ENCODE data around the gene DIAPH2.
"Not testable (repeated sequence)": the region's sequence is repeated elsewhere in the genome, so short reads cannot be mapped to it uniquely, and the experiment has no call there.

The DIAPH2 gene

GRCh38 chrX:96719161-96719875, 34.7 kb downstream of the DIAPH2 start:
- DNase-seq = no peak

GRCh38 chrX:96721354-96721753, 36.7 kb downstream of the DIAPH2 start:
- no peak for DNase-seq

DNA sequence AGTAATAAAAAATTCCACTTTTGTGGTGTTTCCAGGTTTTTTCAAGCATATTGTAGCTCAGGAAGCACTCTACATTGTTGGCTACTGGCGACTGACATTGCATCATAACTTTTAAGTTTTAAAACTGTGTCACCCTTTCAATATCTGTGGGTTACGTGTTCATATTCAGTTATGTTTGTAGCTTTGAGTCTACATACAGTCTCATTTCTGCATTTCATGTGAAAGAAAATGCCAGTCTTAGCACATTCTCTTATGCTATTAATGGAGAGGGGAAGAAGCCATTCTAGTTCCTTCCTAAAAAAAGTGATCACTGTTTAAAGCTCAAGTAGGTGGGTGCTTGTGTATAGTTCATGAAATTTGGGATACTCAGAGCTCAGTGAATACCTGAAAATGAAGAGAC, 38.1 kb downstream of the DIAPH2 start:
- no peak for DNase-seq

- DNase-seq = no peak
These were observed 44.4 kb downstream of the DIAPH2 start for GRCh38 chrX:96729053-96729452.

- DNase-seq = no peak
These were observed 45.4 kb downstream of the DIAPH2 start for GRCh38 chrX:96729868-96730643.

GRCh38 chrX:96731000-96731399, 46.4 kb downstream of the DIAPH2 start:
- not testable (repeated sequence) for DNase-seq

DNA sequence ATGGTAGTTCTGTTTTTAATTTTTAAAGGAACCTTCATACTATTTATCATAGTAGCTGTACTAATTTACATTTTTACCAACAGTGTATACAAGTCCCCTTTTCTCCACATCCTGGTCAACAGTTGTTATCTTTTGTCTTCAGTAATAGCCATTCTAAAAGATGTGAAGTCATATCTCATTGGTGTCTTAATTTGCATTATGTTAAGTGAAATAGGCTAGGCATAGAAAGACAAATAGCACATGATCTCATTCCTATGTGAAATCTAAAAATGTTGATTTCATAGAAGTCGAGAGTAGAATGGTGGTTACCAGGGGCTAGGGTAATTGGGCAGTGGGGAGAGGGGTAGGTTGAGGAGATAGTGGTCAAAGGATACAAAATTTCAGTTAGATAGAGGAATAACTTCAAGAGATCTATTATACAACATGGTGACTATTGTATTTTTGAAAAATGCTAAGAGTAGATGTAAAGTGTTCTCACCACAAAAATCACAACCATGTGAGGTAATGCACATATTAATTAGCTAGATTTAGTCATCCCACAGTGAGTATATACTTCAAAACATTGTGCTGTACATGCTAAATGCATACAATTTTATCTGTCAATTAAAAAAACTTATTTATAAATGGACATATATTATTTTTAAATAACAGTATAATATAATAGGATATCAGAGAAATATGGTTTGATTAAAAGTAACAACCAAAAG, 58.9 kb downstream of the DIAPH2 start:
- DNase-seq = no peak

DNA sequence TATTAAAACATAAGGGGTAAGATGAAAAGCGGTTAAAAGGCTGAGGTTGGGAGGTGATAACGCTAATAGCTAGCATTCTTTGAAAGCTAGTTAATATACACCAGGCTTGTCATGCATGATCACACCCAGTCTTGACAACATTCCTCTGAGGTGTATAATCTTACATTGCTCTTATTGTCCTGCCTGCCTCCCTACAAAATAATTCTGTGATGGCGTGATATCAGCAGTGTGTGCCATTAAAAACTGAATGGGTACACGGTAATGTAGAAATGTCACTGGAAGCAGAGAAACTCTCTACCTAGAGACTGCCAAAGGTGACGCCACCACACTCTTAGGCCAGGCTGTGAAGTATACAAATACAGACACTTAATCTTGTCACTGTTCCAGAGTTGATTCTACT, 68.1 kb downstream of the DIAPH2 start:
- no peak for DNase-seq

DNA sequence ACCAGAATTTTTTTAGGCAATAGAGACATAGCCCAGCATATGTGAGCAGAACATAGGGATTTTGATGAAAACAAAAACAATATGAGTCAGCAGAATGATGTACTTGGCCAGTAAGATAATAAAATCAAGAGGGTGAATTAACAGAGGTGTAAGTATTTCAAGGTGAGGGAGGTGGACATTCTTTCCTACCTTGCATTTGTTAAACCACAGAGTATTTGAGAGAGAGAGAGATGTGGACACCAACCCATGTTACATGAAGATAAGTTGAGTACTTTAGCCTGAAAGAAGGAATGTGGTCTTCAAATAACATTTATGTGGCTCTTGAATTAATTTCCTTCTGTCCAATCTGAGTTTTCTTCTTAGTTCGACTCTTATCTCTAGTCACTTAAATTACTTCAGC, 68.6 kb downstream of the DIAPH2 start:
- no peak for DNase-seq

- DNase-seq = no peak
These were observed 71.8 kb downstream of the DIAPH2 start for GRCh38 chrX:96756491-96756890.

GRCh38 chrX:96761566-96761965, 76.9 kb downstream of the DIAPH2 start:
- no peak for DNase-seq

DNA sequence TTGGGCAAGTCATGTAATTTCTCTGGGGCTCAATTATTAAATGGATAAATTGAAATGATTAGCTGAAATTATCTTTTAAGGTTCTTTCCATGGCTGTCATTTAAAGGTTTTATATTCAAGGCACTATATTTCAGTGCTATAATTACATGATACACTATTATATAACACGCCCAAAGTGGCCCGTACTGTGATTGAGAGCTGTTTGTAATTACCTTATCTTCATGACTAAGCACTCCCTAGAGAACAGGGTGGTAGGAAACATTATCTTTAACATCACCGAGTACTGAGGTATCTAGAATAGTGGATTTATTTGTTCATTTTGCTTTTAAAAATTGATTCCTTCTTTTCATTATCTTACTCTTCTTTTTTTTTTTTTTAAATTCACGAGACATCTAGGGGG, 79.0 kb downstream of the DIAPH2 start:
- DNase-seq = no peak

DNA sequence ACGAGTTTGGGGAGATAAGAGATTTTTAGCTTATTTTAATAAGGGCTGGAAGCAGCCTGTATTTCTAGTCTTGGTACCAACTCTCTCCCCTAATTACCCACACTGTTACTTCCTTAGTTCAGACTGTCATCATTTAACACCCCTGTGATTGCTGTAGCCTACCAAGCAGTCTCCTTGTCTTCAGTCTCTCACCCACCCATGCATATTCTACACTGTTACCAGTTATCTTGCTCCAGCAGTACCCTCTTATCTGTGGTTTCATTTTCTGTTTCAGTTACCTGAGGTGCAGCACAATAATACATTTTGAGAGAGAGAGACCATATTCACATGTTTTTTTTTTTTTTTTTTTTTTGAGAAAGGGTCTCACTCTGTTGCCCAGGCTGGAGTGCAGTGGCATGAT, 80.2 kb downstream of the DIAPH2 start:
- no peak for DNase-seq

DNA sequence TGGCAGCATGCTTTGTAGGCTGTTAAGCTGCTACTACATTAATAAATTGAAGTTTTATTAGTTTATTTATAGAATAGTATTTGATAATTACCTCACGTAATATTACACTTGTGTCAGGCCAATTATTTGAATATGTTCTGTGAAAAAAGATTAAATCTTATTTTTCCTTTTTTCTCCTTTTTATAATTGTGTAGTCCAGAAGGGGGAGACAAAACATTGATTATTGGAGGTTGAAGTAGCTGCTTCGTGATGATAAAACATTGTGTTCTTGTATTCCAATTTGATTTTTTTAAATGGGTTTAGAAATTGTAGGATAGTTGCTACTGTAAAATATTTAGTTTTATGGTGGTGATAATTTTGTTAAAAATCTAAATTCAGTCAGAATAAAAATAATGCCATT, 85.7 kb downstream of the DIAPH2 start:
- DNase-seq = peak; percentile 26

- no peak for DNase-seq
These were observed 86.8 kb downstream of the DIAPH2 start for GRCh38 chrX:96771486-96771885.

GRCh38 chrX:96774116-96774515, 89.5 kb downstream of the DIAPH2 start:
- no peak for DNase-seq

DNA sequence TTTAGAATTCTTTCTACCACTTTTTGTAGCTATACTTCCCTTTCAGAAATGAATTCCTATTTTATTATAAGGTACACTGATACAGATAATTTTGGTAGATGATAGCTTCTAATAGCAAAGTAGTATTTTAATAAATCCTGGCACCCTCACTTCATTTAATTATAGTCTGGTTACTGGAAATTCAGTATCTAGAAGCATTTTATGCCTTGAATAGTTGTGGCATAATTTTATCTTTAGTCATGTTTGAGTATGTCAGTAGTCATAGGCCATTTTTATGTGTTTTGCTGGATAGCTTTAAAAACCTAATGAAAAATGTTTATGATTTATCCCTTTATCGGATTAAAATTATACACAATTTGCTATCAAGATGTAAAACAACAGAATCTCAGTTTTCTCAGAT, 92.3 kb downstream of the DIAPH2 start:
- DNase-seq = no peak

DNA sequence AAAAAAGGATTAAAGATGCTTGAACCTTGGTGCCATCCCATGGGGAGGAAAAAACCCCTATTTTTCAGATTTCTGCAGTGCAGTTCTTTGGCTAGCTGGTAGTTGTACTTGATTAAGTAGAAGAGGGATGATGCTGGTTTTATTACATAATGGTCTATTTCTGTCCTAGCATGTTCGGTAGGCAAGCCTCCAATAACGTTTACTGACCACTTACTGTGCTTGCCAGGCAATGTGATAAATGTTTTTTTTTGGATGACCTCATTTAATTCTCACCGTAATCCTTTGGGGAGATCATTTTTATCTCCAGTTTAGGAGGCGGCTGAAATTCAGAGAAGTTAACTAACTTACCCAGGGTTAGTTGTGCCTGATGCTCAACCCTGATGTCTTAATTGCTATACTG, 106.9 kb downstream of the DIAPH2 start:
- DNase-seq = no peak

DNA sequence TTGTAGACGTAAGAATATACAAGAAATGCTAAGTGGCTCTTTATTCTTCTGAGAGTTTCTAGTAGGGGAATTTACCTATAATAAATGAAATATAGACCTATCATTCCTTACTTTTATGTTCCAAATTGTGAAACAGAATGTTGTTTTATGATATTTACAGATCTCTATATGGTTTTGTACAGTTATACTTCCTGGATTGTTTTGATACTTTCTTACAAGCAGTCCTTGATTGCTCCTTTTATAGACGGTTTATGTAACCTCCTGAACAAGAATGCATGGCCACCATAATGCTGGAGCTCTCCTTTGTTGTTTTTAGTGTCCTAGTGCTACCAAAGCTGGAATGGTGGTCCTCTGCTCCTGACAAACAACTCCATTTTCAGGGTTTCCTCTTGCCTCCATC, 107.4 kb downstream of the DIAPH2 start:
- no peak for DNase-seq

DNA sequence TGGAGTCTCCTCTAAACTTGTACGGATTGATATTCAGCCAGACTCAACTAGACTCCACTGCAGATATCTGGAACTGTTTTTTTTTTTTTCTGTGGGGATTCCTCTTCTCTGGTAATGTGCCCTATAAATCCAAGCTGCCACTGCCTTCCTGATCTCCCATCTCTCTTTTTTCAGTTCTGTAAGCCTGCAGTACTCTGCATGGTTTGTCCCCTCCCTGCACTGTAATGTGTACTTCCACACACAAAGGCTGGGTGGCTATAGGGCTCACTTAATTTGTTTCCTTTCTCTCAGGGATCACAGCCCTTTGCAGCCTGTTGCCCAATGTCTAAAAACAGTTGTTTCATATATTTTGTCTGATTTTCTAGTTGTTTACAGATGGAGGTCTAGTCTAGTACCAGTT, 114.3 kb downstream of the DIAPH2 start:
- DNase-seq = no peak

DNA sequence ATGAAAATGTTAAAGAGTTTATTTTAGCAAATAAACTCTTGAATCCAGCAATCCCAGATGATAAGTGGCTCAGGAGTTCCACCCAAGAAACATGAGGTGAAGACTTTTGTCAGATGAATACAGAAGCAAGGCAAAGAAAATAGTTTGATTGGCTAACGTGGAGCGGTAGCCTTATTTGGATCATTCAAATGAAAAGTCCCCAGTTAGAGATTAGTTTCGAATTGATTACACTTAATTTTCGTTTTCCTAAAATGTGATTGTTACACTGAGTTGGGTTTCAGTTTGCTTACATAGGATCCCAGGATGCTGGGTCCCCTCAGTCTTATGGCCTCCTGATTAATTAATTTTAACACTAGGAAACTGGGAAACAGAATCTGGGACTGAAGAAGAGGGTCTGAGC, 122.7 kb downstream of the DIAPH2 start:
- no peak for DNase-seq

DNA sequence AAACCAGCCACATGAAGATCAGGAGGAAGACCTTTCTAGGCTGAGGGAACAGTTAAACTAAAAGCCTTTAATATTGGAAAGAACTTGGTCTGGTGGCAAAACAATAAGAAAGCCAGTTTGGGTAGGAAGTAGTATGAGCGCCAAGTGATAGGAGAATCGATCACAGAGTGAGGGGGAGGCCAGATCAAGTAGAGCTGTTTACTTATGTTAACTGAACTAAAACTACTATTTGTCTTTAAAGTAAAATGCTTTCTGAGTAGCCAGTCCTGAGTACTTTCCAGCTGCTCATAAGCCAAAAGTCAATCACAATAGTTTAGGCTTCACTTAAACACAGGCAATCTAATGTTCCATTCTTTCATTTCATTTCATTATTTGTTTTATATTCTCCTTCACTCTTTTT, 136.3 kb downstream of the DIAPH2 start:
- DNase-seq = no peak

GRCh38 chrX:96824166-96824565, 139.5 kb downstream of the DIAPH2 start:
- no peak for DNase-seq

DNA sequence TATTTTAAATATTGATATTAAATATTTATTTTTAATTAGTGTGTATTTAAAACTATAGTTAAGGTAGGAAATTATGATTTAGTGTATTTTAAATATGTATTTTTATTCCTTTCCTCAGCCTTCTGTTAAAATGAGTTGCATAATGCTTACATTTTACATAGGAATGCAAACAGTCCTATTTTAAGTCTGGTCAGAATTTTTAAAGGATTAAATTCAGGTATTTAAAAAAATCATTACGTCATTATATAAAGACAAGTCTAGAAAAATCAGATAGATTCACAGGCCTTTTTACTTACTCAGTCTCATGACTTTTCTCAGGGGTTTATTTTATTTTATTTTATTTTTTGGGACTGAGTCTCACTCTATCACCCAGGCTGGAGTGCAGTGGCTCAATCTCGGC, 148.7 kb downstream of the DIAPH2 start:
- no peak for DNase-seq

Measured in NCI-H1694 (cell line).